Esophagus muscularis mucosa (tissue), 4 donors: ENCODE measurements around the gene CALHM2. TPM values are rescaled to one million over a fixed set of nuclear protein-coding genes. Genes with fewer than 3 reads are reported as not detected.
A peak's percentile ranks its signal among the peaks of the same experiment; 100 is the strongest.

Experiments used
- DNase-seq: peaks from one replicate; pipeline ENCODE4 v3.0.0-alpha.2; 2017; ENCODE audit errors: extremely low spot score
- H3K27ac ChIP-seq, 4 donors: fragments of 200-600 bp; sonication (generic); replicated peaks in 1 of 4; 1 replicate in 3 of 4; 2 replicates in 1 of 4; pipeline ENCODE4 v1.5.1; 2016 to 2019; ENCODE audit warnings: mild to moderate bottlenecking in 1 of 4
- H3K27me3 ChIP-seq, 4 donors: fragments of 200-600 bp; sonication (generic); one replicate each; pipeline versions ENCODE4 v1.5.1 to v1.6.0; 2016 to 2019
- H3K36me3 ChIP-seq, 4 donors: fragments of 200-600 bp; sonication (generic); one replicate each; pipeline ENCODE4 v1.5.1; 2016 to 2019
- H3K4me1 ChIP-seq, 4 donors: fragments of 200-600 bp; sonication (generic); one replicate each; pipeline ENCODE4 v1.5.1; 2016 to 2019
- H3K4me3 ChIP-seq, 4 donors: fragments of 200-600 bp; sonication (generic); 1 replicate in 2 of 4; 2 replicates in 2 of 4; pipeline ENCODE4 v1.5.1; 2016 to 2019; ENCODE audit warnings: mild to moderate bottlenecking in 4 of 4, moderate library complexity in 1 of 4
- H3K9me3 ChIP-seq, 4 donors: fragments of 200-600 bp; sonication (generic); 1 replicate in 3 of 4; 2 replicates in 1 of 4; pipeline ENCODE4 v1.5.1; 2016 to 2019
- EP300 ChIP-seq: sonication (generic); formaldehyde crosslinking; IDR thresholded peaks from one replicate; pipeline ENCODE4 v1.6.1; 2017; ENCODE audit warnings: antibody characterized with exemption
- POLR2A ChIP-seq: fragments of 450-650 bp; IDR thresholded peaks from one replicate; pipeline ENCODE4 v1.6.1; 2017; ENCODE audit warnings: antibody characterized with exemption, moderate library complexity, mild to moderate bottlenecking, low read depth
- POLR2AphosphoS5 ChIP-seq, 2 donors: sonication (generic); formaldehyde crosslinking; IDR thresholded peaks; one replicate each; pipeline ENCODE4 v1.6.1; 2017; ENCODE audit warnings: antibody characterized with exemption in 2 of 2
- WGBS: methylation state at CpG from one replicate; pipeline ENCODE4 v1.1.5; 2018; 5-methylcytosine and 5-hydroxymethylcytosine counted together
- intact Hi-C: fragments of 100-400 bp; cut with DNase I; formaldehyde crosslinking; loops from one replicate; pipeline ENCODE4 v1.15.1; 2023
- total RNA-seq, 4 donors: library from RNA; depleted of rRNA; stranded (reverse); fragments of >200 nt; gene quantifications; one replicate each; pipeline versions ENCODE4 v1.1.0 to v1.2.1, GENCODE V29; 2016
- TF ChIP-seq, protein P1 (sequence below), 3 experiments: fragments of 200-600 bp in 2 of 3; fragments of 450-650 bp in 1 of 3; sonication (generic) in 2 of 3; IDR thresholded peaks; one replicate each; pipeline ENCODE4 v1.5.1; 2017 to 2019; ENCODE audit warnings: antibody characterized with exemption in 3 of 3, mild to moderate bottlenecking in 2 of 3, moderate library complexity in 1 of 3

CALHM2 gene
- total RNA-seq, 4 donors from 2014 or later = 44.4 to 69.9 (median 62.8) TPM

DNA sequence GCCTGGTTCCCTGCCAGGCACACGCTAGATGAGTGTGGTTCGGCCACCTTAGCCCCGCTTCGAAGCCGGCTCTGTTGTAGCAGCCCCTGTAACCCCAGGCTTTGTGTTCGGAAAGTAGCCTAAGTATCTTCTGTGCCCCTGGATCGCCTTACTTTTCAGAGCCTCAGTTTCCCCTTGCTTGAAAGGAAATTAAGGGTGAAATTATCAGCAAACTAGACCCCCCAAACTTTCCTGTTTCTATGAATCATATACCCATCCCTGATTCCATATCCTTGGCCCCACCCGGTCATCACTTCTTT, 55.4 kb downstream of the CALHM2 start:
- intact Hi-C loops = loop anchor here (5.0 kb wide), 1 partner anchor 34 kb away; no protein-coding TSS in a partner anchor
- no peak for DNase-seq
- no peaks in the 10 kb centered on the region for H3K9me3 ChIP-seq
- H3K27me3 ChIP-seq = no peaks in the 10 kb centered on the region
- TF ChIP-seq POLR2A (no peak), EP300 (no peak), POLR2AphosphoS5 (IDR thresholded peaks at IDR 0.05) (no peak)
- TF ChIP-seq, protein P1, sequence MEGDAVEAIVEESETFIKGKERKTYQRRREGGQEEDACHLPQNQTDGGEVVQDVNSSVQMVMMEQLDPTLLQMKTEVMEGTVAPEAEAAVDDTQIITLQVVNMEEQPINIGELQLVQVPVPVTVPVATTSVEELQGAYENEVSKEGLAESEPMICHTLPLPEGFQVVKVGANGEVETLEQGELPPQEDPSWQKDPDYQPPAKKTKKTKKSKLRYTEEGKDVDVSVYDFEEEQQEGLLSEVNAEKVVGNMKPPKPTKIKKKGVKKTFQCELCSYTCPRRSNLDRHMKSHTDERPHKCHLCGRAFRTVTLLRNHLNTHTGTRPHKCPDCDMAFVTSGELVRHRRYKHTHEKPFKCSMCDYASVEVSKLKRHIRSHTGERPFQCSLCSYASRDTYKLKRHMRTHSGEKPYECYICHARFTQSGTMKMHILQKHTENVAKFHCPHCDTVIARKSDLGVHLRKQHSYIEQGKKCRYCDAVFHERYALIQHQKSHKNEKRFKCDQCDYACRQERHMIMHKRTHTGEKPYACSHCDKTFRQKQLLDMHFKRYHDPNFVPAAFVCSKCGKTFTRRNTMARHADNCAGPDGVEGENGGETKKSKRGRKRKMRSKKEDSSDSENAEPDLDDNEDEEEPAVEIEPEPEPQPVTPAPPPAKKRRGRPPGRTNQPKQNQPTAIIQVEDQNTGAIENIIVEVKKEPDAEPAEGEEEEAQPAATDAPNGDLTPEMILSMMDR (IDR thresholded peaks at IDR 0.05) = no peak
- WGBS = 0% methylated on average over 8 of the region's 8 CpGs
- peaks cover 31 to 59% (median 40%) of the 10 kb centered on the region in 4 donors for H3K36me3 ChIP-seq
- peak overlapping the region; percentile 88 to 96 (median 92) for H3K27ac ChIP-seq
- peaks cover 34 to 48% (median 43%) of the 10 kb centered on the region in 4 donors for H3K4me1 ChIP-seq
- H3K4me3 ChIP-seq = peak overlapping the region; percentile 85 to 99 (median 93)

Other genes starting within 250 kb of the CALHM2 start
- gene RPEL1, start 206.5 kb downstream of the CALHM2 start, total RNA-seq = under 1 TPM in 1 of 4 donors, not detected in 3; 0.17 TPM
- gene INA, start 175.2 kb downstream of the CALHM2 start, total RNA-seq = 1 to 10 TPM; 1.6 to 3.1 (median 2.3) TPM
- 10 to 100 TPM; 11.9 to 17.7 (median 13.1) TPM for gene PCGF6, start 101.2 kb downstream of the CALHM2 start, total RNA-seq
- 1 to 10 TPM; 2.3 to 7.4 (median 4.5) TPM for gene TAF5, start 84.4 kb downstream of the CALHM2 start, total RNA-seq
- 100 to 1,000 TPM; 199 to 591 (median 327) TPM for gene ATP5MK, start 55.9 kb downstream of the CALHM2 start, total RNA-seq
- gene PDCD11, start 55.7 kb downstream of the CALHM2 start, total RNA-seq = 10 to 100 TPM; 12.0 to 17.4 (median 15.0) TPM
- not detected for gene CALHM1, start 6.5 kb upstream of the CALHM2 start, total RNA-seq
- gene CALHM3, start 26.9 kb upstream of the CALHM2 start, total RNA-seq = not detected
- gene NEURL1, start 41.3 kb upstream of the CALHM2 start, total RNA-seq = under 1 TPM; 0.39 to 0.63 (median 0.46) TPM